ENCODE measurements around the gene GLDN. TPM values are rescaled to one million over a fixed set of nuclear protein-coding genes. Genes with fewer than 3 reads are reported as not detected.

GLDN gene
- total and polyA plus RNA-seq, 2 experiments from 2014 or later, result 0.92 TPM; not detected in 1

GRCh38 chr15:51313074-51313393, 28.4 kb upstream of the GLDN start:
- Histone ChIP-seq H3K27ac (no peak overlapping the region), H3K9me3 (ENCODE audit: low read depth) (no peaks in the 10 kb centered on the region), H3K36me3 (no peaks in the 10 kb centered on the region), H3K4me1 (ENCODE audit: low read depth) (peaks cover 30% of the 10 kb centered on the region), H3K27me3 (no peaks in the 10 kb centered on the region), H3K4me3 (no peak overlapping the region)
- no peak for TF ChIP-seq CTCF (IDR thresholded peaks at IDR 0.05; ENCODE audit: low read depth, low read length)
- DNase-seq (ENCODE audit: low read depth in 1 of 2, low spot score in 1 of 2), result peak in 1 of 2 donors; percentile 29

DNA sequence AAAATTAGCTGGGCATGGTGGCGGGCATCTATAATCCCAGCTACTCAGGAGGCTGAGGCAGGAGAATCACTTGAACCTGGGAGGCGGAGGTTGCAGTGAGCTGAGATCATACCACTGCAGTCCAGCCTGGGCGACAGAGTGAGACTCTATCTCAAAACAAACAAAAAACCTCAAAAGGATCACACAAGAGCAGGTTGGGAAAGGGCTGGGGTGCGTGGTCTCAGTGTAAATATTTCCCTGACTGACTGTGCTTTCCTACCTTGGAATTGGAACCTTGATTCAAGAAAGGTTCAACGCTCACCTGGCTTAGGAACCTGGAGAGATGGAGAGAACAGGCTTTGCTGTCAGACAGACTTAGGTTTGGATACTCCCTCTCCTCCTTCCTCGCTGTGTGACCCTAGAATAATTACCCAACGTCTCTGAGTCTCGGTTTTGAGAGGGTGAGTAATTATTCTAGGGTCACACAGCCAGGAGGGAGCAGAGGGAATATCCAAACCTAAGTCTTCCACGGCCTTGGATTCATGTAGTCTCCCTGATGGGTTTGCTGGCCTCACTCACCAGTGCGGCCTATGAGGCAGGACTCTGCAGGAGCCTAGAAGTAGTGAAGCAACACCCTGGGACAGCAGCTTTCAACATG, 27.7 kb upstream of the GLDN start:
- Histone ChIP-seq H3K27ac (no peak overlapping the region), H3K36me3 (no peaks in the 10 kb centered on the region), H3K27me3 (no peaks in the 10 kb centered on the region), H3K4me1 (ENCODE audit: low read depth) (peaks cover 30% of the 10 kb centered on the region), H3K9me3 (ENCODE audit: low read depth) (no peaks in the 10 kb centered on the region), H3K4me3 (no peak overlapping the region)
- no peak for DNase-seq (ENCODE audit: low read depth in 1 of 2, low spot score in 1 of 2)
- TF ChIP-seq CTCF (IDR thresholded peaks at IDR 0.05; ENCODE audit: low read depth, low read length), result no peak

DNA sequence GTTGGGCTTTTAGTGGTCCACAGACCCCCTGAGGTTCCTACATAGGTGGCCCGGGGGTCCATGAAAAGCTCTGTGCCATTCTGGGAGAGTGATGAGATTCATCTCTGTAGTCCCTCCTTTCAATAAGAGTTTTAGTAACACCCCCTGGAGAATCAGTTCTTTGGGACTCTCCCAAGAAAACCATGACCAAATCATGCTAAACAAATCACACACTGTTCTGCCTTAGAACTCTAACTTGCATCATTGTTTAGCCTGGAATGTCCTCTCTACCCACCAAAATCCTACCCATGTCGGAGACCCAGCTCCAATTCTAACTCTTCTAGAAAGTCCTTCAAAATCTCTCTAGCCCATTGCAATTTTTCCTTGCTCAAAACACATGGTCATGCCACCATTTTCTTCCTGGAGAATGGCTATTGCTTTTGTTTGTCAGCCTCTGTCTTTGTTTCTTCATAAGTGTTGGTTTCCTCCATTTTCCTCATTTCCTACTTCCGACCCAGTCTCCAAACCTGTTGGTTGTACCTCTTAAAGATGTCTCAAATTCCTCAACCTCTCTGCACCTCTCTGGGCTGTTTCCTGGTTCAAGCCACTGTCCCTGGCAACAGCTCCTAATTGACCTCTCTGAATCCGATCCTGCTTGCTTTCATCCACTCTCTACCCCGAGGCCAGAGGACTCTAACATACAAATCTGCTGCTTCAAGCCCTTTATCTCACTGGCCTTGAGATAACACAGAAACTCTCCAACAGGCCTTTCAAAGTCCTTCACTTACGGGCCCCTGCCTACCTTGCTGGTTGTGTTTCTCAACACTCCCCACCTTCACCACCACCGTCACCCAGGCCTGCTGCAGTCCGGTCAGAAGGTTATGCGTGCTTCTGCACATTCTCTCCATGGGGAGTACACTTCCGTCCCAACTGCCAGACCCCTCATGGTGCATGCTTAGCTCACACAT, 26.8 kb upstream of the GLDN start:
- Histone ChIP-seq H3K9me3 (ENCODE audit: low read depth) (no peaks in the 10 kb centered on the region), H3K27me3 (no peaks in the 10 kb centered on the region), H3K27ac (peak overlapping the region; percentile 66), H3K36me3 (no peaks in the 10 kb centered on the region), H3K4me3 (no peak overlapping the region), H3K4me1 (ENCODE audit: low read depth) (peaks cover 30% of the 10 kb centered on the region)
- TF ChIP-seq CTCF (IDR thresholded peaks at IDR 0.05; ENCODE audit: low read depth, low read length), result no peak
- peak in 1 of 2 donors; percentile 66 for DNase-seq (ENCODE audit: low read depth in 1 of 2, low spot score in 1 of 2)

- Histone ChIP-seq H3K36me3 (no peaks in the 10 kb centered on the region), H3K9me3 (ENCODE audit: low read depth) (no peaks in the 10 kb centered on the region), H3K27me3 (no peaks in the 10 kb centered on the region), H3K4me3 (no peak overlapping the region), H3K27ac (peak overlapping the region; percentile 66), H3K4me1 (ENCODE audit: low read depth) (peaks cover 30% of the 10 kb centered on the region)
- no peak for TF ChIP-seq CTCF (IDR thresholded peaks at IDR 0.05; ENCODE audit: low read depth, low read length)
- no peak for DNase-seq (ENCODE audit: low read depth in 1 of 2, low spot score in 1 of 2)
Observed at GRCh38 chr15:51315726-51316125, 25.7 kb upstream of the GLDN start.

DNA sequence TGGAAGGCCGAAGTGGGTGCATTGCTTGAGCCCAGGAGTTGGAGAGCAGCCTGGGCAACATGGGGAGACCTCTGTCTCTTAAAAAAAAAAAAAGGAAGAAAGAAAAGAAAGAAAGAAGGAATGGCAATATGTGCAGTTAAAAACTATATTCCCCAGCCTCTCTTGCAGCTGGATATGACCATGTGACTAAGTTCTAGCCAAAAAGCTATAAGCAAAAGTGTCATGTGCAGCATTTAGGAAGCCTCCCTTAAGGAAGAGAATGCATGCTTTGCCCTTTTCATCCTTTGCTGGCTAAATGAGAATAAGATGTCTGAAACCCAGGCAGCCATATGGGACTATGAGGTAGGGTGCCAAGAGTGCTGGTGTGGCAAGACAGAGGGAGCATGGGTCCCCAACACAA, 24.8 kb upstream of the GLDN start:
- no peaks in the 10 kb centered on the region for H3K36me3 ChIP-seq
- H3K4me1 ChIP-seq (ENCODE audit: low read depth), result peaks cover 23% of the 10 kb centered on the region
- no peak for DNase-seq (ENCODE audit: low read depth in 1 of 2, low spot score in 1 of 2)
- no peaks in the 10 kb centered on the region for H3K27me3 ChIP-seq
- TF ChIP-seq CTCF (IDR thresholded peaks at IDR 0.05; ENCODE audit: low read depth, low read length), result no peak
- no peak overlapping the region for H3K27ac ChIP-seq
- H3K9me3 ChIP-seq (ENCODE audit: low read depth), result no peaks in the 10 kb centered on the region
- H3K4me3 ChIP-seq, result no peak overlapping the region

Data from cardiac muscle cell (in vitro differentiated cells and primary cell).